ENCODE results near the gene CFAP69. TPM values are rescaled to one million over a fixed set of nuclear protein-coding genes. Genes with fewer than 3 reads are reported as not detected.

The CFAP69 gene
- total RNA-seq, 1 donor from 2014 or later, result 0.34 TPM

DNA sequence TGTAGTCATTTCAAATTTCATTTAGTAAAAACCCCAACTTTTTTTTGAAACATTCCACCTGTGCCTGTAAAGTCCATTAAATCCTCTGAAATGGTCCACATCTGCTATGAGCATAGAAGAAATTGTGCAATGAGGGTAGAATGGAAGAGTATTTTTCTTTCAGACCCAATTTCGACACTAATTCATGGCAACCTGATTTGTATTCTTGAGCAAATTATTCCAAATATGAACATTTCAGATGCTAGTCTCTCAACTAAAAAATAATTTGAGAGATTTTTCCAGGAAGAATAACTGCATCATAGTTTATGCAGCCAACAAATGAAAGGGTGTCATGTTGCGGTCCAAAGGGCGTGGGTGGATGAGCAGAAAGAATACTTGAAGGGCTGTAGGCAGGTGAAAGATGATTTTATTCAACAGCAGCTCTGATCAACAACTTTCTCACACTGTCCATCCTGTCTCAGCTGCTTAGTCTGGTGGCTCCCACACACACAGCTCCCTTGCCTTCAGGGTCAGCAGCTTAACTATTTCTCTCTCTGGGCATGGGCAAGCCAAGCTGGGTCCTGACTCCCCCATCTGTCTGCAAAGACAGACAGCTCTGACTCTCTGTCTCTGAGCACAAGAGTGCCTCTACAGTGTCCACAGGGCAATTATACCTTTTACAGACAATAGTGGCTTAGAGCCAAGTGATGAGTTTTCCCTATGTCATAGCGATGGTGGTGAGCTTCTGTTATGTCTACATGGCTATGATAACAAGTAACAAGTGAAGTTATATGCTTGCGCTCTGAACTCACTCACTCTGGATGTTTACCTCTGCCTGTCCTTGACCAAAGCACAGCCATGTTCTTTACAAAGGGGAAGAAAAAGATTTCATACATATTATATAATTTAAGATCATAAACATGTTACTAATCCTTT is 21.9 kb upstream of the CFAP69 start:
- intact Hi-C loops (cut with micrococcal nuclease), result no loop called here
- no peaks in the 10 kb centered on the region for H3K9me3 Mint-ChIP-seq
- no peak for DNase-seq (ENCODE audit: low spot score)
- no peaks in the 10 kb centered on the region for H3K36me3 Mint-ChIP-seq (ENCODE audit: low read depth)
- H3K27ac Mint-ChIP-seq, result no peak overlapping the region
- H3K27me3 Mint-ChIP-seq (ENCODE audit: low read depth), result peaks cover 9% of the 10 kb centered on the region
- no peaks in the 10 kb centered on the region for H3K4me1 Mint-ChIP-seq (ENCODE audit: low read depth)
- no peak overlapping the region for H3K4me3 Mint-ChIP-seq (ENCODE audit: low read depth)

DNA sequence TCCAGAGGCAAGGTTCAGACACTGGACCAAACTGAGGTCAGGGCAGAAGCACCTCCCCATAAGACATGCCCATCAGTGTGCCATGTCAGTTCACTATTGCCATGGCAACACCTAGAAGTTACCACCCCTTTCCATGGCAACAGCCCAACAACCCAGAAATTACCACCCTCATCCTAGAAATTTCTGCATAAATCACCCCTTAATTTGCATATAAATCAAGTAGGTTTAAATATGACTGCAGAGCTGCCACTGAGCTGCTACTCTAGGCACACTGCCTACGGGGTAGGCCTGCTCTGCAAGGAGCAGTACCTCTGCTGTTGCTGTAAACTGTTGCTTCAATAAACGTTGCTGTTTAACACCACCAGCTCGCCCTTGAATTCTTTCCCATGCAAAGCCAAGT is 20.8 kb upstream of the CFAP69 start:
- H3K9me3 Mint-ChIP-seq, result no peaks in the 10 kb centered on the region
- no peak overlapping the region for H3K4me3 Mint-ChIP-seq (ENCODE audit: low read depth)
- H3K27ac Mint-ChIP-seq, result no peak overlapping the region

DNA sequence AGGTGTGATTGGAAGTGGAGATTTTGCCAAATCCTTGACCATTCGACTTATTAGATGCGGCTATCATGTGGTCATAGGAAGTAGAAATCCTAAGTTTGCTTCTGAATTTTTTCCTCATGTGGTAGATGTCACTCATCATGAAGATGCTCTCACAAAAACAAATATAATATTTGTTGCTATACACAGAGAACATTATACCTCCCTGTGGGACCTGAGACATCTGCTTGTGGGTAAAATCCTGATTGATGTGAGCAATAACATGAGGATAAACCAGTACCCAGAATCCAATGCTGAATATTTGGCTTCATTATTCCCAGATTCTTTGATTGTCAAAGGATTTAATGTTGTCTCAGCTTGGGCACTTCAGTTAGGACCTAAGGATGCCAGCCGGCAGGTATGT is 19.8 kb upstream of the CFAP69 start:
- H3K27ac Mint-ChIP-seq, result no peak overlapping the region
- intact Hi-C loops (cut with micrococcal nuclease), result no loop called here

More for the DNA sequence above, 20.8 kb upstream of the CFAP69 start:
- H3K27me3 Mint-ChIP-seq (ENCODE audit: low read depth), result peaks cover 14% of the 10 kb centered on the region
- H3K4me1 Mint-ChIP-seq (ENCODE audit: low read depth), result no peaks in the 10 kb centered on the region
- intact Hi-C loops (cut with micrococcal nuclease), result no loop called here
- DNase-seq (ENCODE audit: low spot score), result no peak
- H3K36me3 Mint-ChIP-seq (ENCODE audit: low read depth), result no peaks in the 10 kb centered on the region

DNA sequence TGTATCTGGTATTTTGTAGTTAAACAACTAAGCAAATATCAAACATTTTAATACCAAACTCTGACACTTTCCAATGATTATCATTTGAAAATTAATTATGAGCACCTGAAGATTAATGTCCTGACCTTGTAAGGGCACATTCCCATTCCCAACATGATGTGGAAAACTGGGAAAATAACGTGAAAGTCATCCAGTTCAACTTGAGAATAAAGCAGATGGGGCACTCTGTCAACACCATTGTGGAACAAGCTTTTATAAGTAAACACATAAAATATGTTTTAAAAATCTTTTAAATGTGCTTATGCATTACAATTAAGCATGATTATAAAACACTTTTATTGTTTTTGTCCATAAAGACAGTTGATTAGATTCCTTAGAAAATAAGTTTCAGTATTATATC is 19.4 kb upstream of the CFAP69 start:
- no peak for DNase-seq (ENCODE audit: low spot score)
- no peaks in the 10 kb centered on the region for H3K4me1 Mint-ChIP-seq (ENCODE audit: low read depth)
- no peak overlapping the region for H3K4me3 Mint-ChIP-seq (ENCODE audit: low read depth)
- H3K36me3 Mint-ChIP-seq (ENCODE audit: low read depth), result no peaks in the 10 kb centered on the region
- no peaks in the 10 kb centered on the region for H3K9me3 Mint-ChIP-seq
- peaks cover 10% of the 10 kb centered on the region for H3K27me3 Mint-ChIP-seq (ENCODE audit: low read depth)
- no peak overlapping the region for H3K27ac Mint-ChIP-seq
- intact Hi-C loops (cut with micrococcal nuclease), result no loop called here

More for the DNA sequence above, 19.8 kb upstream of the CFAP69 start:
- Mint-ChIP-seq H3K4me3 (ENCODE audit: low read depth) (no peak overlapping the region), H3K9me3 (no peaks in the 10 kb centered on the region), H3K36me3 (ENCODE audit: low read depth) (no peaks in the 10 kb centered on the region), H3K4me1 (ENCODE audit: low read depth) (no peaks in the 10 kb centered on the region), H3K27me3 (ENCODE audit: low read depth) (peaks cover 14% of the 10 kb centered on the region)
- no peak for DNase-seq (ENCODE audit: low spot score)

DNA sequence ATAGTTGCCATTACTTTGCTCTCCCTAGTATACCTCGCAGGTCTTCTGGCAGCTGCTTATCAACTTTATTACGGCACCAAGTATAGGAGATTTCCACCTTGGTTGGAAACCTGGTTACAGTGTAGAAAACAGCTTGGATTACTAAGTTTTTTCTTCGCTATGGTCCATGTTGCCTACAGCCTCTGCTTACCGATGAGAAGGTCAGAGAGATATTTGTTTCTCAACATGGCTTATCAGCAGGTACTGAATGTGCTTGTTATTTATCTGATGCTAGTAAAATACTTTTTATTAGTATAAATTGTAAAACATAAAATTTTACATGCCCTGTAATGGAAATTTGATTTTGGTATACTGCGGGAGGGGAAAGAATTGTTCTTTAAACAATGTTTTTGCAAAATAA is 17.7 kb upstream of the CFAP69 start:
- Mint-ChIP-seq H3K9me3 (no peaks in the 10 kb centered on the region), H3K27me3 (ENCODE audit: low read depth) (peaks cover 9% of the 10 kb centered on the region), H3K36me3 (ENCODE audit: low read depth) (no peaks in the 10 kb centered on the region), H3K4me3 (ENCODE audit: low read depth) (no peak overlapping the region), H3K4me1 (ENCODE audit: low read depth) (no peaks in the 10 kb centered on the region), H3K27ac (no peak overlapping the region)
- intact Hi-C loops (cut with micrococcal nuclease), result no loop called here
- no peak for DNase-seq (ENCODE audit: low spot score)

DNA sequence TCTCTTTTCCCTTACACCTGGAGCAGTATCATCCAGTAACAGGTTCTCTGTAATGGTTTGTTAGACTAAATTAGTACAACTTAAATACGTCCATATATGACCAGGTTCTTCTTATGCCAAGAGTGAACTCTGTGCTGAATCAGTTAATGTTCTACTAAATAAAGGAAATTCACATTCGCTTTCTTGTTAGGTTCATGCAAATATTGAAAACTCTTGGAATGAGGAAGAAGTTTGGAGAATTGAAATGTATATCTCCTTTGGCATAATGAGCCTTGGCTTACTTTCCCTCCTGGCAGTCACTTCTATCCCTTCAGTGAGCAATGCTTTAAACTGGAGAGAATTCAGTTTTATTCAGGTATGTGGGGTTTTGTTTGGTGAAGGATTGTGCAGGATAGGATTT is 15.3 kb upstream of the CFAP69 start:
- intact Hi-C loops (cut with micrococcal nuclease), result no loop called here
- H3K4me1 Mint-ChIP-seq (ENCODE audit: low read depth), result no peaks in the 10 kb centered on the region
- H3K4me3 Mint-ChIP-seq (ENCODE audit: low read depth), result no peak overlapping the region
- H3K27ac Mint-ChIP-seq, result no peak overlapping the region
- DNase-seq (ENCODE audit: low spot score), result no peak
- H3K27me3 Mint-ChIP-seq (ENCODE audit: low read depth), result peaks cover 5% of the 10 kb centered on the region
- H3K9me3 Mint-ChIP-seq, result no peaks in the 10 kb centered on the region
- no peaks in the 10 kb centered on the region for H3K36me3 Mint-ChIP-seq (ENCODE audit: low read depth)

DNA sequence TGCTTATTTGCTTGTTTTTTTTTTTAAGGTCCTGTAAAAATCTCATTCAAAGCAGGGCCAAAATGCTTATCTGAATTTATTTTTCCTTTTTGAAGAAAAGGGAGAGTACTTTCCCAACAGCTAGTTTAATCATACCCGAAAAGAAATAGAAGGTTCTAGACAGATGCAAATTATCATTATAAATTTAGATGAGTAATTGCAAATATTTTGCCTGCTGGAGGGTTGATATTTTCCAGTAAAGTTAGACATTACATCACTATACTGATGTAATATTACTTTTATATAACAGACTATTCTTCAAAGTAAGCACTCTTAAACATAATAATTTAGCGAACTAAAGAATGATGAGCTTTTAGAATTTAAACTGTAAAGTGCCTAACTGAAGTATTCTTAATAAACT is 14.1 kb upstream of the CFAP69 start:
- peaks cover 5% of the 10 kb centered on the region for H3K27me3 Mint-ChIP-seq (ENCODE audit: low read depth)
- DNase-seq (ENCODE audit: low spot score), result no peak
- no peak overlapping the region for H3K27ac Mint-ChIP-seq
- no peaks in the 10 kb centered on the region for H3K36me3 Mint-ChIP-seq (ENCODE audit: low read depth)
- no peaks in the 10 kb centered on the region for H3K9me3 Mint-ChIP-seq
- no peaks in the 10 kb centered on the region for H3K4me1 Mint-ChIP-seq (ENCODE audit: low read depth)
- no peak overlapping the region for H3K4me3 Mint-ChIP-seq (ENCODE audit: low read depth)
- intact Hi-C loops (cut with micrococcal nuclease), result no loop called here

DNA sequence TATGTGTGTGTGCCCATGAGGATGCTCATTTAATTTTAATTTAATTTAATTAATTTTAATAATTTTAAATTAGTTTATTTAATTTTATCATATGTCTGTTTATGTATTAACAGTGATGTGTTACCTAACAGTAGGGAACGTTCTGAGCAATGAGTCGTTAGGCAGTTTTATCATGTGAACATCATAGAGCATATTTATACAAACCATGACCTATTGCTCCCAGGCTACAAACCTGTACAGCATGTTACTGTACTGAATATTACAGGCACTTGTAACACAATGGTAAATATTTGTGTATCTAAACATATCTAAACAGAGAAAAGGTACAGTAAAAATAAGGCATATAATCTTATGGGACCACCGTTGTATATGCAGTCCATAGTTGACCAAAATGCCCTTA is 13.7 kb upstream of the CFAP69 start:
- Mint-ChIP-seq H3K27me3 (ENCODE audit: low read depth) (peaks cover 5% of the 10 kb centered on the region), H3K4me3 (ENCODE audit: low read depth) (no peak overlapping the region), H3K27ac (no peak overlapping the region), H3K4me1 (ENCODE audit: low read depth) (no peaks in the 10 kb centered on the region), H3K9me3 (no peaks in the 10 kb centered on the region), H3K36me3 (ENCODE audit: low read depth) (no peaks in the 10 kb centered on the region)
- no peak for DNase-seq (ENCODE audit: low spot score)
- intact Hi-C loops (cut with micrococcal nuclease), result no loop called here

DNA sequence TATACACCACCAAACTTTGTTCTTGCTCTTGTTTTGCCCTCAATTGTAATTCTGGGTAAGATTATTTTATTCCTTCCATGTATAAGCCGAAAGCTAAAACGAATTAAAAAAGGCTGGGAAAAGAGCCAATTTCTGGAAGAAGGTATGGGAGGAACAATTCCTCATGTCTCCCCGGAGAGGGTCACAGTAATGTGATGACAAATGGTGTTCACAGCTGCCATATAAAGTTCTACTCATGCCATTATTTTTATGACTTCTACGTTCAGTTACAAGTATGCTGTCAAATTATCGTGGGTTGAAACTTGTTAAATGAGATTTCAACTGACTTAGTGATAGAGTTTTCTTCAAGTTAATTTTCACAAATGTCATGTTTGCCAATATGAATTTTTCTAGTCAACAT is 12.5 kb upstream of the CFAP69 start:
- Mint-ChIP-seq H3K27ac (no peak overlapping the region), H3K36me3 (ENCODE audit: low read depth) (no peaks in the 10 kb centered on the region), H3K27me3 (ENCODE audit: low read depth) (peaks cover 7% of the 10 kb centered on the region), H3K9me3 (no peaks in the 10 kb centered on the region), H3K4me1 (ENCODE audit: low read depth) (no peaks in the 10 kb centered on the region), H3K4me3 (ENCODE audit: low read depth) (no peak overlapping the region)
- intact Hi-C loops (cut with micrococcal nuclease), result no loop called here
- no peak for DNase-seq (ENCODE audit: low spot score)

DNA sequence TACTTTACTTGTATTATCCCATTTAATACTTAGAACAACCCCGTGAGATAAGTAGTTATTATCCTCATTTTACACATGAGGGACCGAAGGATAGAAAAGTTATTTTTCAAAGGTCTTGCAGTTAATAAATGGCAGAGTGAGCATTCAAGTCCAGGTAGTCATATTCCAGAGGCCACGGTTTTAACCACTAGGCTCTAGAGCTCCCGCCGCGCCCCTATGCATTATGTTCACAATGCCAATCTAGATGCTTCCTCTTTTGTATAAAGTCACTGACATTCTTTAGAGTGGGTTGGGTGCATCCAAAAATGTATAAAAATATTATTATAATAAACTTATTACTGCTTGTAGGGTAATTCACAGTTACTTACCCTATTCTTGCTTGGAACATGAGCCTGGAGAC is 11.4 kb upstream of the CFAP69 start:
- H3K9me3 Mint-ChIP-seq, result no peaks in the 10 kb centered on the region
- intact Hi-C loops (cut with micrococcal nuclease), result no loop called here
- no peak overlapping the region for H3K27ac Mint-ChIP-seq

DNA sequence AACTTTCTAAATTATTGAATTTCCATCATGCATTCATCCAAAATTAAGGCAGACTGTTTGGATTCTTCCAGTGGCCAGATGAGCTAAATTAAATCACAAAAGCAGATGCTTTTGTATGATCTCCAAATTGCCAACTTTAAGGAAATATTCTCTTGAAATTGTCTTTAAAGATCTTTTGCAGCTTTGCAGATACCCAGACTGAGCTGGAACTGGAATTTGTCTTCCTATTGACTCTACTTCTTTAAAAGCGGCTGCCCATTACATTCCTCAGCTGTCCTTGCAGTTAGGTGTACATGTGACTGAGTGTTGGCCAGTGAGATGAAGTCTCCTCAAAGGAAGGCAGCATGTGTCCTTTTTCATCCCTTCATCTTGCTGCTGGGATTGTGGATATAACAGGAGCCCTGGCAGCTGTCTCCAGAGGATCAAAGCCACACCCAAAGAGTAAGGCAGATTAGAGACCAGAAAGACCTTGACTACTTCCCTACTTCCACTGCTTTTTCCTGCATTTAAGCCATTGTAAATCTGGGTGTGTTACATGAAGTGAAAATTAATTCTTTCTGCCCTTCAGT is 8.2 kb upstream of the CFAP69 start:
- Mint-ChIP-seq H3K9me3 (no peaks in the 10 kb centered on the region), H3K4me3 (ENCODE audit: low read depth) (no peak overlapping the region), H3K36me3 (ENCODE audit: low read depth) (no peaks in the 10 kb centered on the region), H3K4me1 (ENCODE audit: low read depth) (no peaks in the 10 kb centered on the region), H3K27ac (no peak overlapping the region), H3K27me3 (ENCODE audit: low read depth) (peaks cover 10% of the 10 kb centered on the region)
- DNase-seq (ENCODE audit: low spot score), result no peak
- intact Hi-C loops (cut with micrococcal nuclease), result no loop called here

More for the DNA sequence above, 11.4 kb upstream of the CFAP69 start:
- Mint-ChIP-seq H3K4me1 (ENCODE audit: low read depth) (no peaks in the 10 kb centered on the region), H3K27me3 (ENCODE audit: low read depth) (peaks cover 10% of the 10 kb centered on the region), H3K36me3 (ENCODE audit: low read depth) (no peaks in the 10 kb centered on the region), H3K4me3 (ENCODE audit: low read depth) (no peak overlapping the region)
- DNase-seq (ENCODE audit: low spot score), result no peak

DNA sequence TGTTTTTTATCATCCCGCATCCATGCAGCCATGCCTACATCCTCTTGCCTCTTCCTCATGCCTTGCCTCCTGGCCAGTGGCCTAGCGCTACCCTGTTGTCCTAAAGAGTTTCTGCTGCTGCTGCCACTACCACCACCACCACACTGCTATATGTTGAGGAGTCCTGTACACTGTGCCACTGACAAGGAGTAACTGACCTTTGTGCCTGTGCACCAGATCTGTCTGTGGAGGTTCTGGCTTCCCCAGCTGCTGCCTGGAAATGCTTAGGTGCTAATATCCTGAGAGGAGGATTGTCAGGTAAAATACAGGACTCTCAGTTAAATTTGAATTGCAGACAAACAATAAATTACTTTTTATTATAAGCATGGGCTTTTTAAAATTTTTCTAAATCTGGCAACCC is 7.0 kb upstream of the CFAP69 start:
- Mint-ChIP-seq H3K27me3 (ENCODE audit: low read depth) (peaks cover 17% of the 10 kb centered on the region), H3K4me3 (ENCODE audit: low read depth) (no peak overlapping the region), H3K27ac (no peak overlapping the region), H3K9me3 (no peaks in the 10 kb centered on the region), H3K4me1 (ENCODE audit: low read depth) (no peaks in the 10 kb centered on the region), H3K36me3 (ENCODE audit: low read depth) (no peaks in the 10 kb centered on the region)
- no peak for DNase-seq (ENCODE audit: low spot score)
- intact Hi-C loops (cut with micrococcal nuclease), result no loop called here

DNA sequence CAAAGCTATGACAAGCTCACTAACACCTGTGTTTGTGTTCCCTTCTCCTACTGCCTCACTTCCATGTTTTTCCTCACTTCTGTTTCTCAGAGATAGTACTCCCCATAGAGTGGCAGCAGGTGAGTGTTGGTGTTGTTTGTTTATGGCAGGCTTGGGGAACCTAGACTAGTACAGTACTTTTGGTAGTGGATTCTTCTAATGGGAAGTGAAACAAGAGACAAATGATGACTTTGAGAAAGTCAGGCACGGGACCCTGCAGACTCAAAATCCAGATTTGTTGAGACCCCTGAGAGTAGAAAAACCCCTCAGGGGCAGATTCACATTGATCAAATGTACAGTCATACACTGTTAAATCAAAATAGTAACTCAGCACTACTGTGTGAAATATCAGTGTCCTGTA is 6.4 kb upstream of the CFAP69 start:
- Mint-ChIP-seq H3K36me3 (ENCODE audit: low read depth) (no peaks in the 10 kb centered on the region), H3K4me3 (ENCODE audit: low read depth) (no peak overlapping the region), H3K27me3 (ENCODE audit: low read depth) (peaks cover 20% of the 10 kb centered on the region), H3K27ac (no peak overlapping the region), H3K4me1 (ENCODE audit: low read depth) (no peaks in the 10 kb centered on the region), H3K9me3 (no peaks in the 10 kb centered on the region)
- DNase-seq (ENCODE audit: low spot score), result no peak
- intact Hi-C loops (cut with micrococcal nuclease), result no loop called here
